IMR-90 (cell line): Measurements from ENCODE around the gene TRIM71. TPM values are rescaled to one million over a fixed set of nuclear protein-coding genes. Genes with fewer than 3 reads are reported as not detected.

ENCODE experiments used
- ATAC-seq: fragments of 200-7000 bp; cut with Tn5 transposase; 2 replicates; pipeline ENCODE4 v1.9.1; 2020; ENCODE audit warnings: low read depth, mild to moderate bottlenecking, moderate library complexity
- BruUV-seq: library from RNA; stranded (reverse); fragments of 400-500 nt; replicated peaks from 2 replicates; lab custom pipeline; 2021; lab: Mats Ljungman, UMichigan
- CTCF ChIA-PET: fragments of 300-600 bp; formaldehyde crosslinking; extraction: SDS; loops from one replicate; lab custom pipeline; 2021; ENCODE audit warnings: antibody characterized with exemption; lab: Yijun Ruan, JAX
- POLR2A ChIA-PET: fragments of 300-600 bp; sonication (Branson Sonifier 250); formaldehyde crosslinking; loops from one replicate; lab custom pipeline; 2022; ENCODE audit warnings: antibody characterized with exemption; ENCODE audit not compliant: unreplicated experiment; lab: Charles Lee
- DNase-seq: peaks from one replicate; pipeline ENCODE4 v3.0.0; 2013
- H2AFZ ChIP-seq: replicated peaks from 2 replicates; pipeline ENCODE3; 2013; ENCODE audit warnings: low read length, mild to moderate bottlenecking; ENCODE audit not compliant: poor library complexity
- H2AK5ac ChIP-seq: 2 replicates; pipeline ENCODE4 v1.6.1; 2013; ENCODE audit warnings: low read depth, low read length, inconsistent platforms
- H2AK9ac ChIP-seq: replicated peaks from 2 replicates; pipeline ENCODE3; 2013; ENCODE audit warnings: mild to moderate bottlenecking, low read depth, low read length, moderate library complexity; ENCODE audit not compliant: poor library complexity
- H2BK120ac ChIP-seq: 2 replicates; pipeline ENCODE4 v1.6.1; 2013; ENCODE audit warnings: low read depth, low read length, inconsistent platforms
- H2BK15ac ChIP-seq: 3 replicates; pipeline ENCODE4 v1.6.1; 2013; ENCODE audit warnings: low read depth, low read length, inconsistent platforms
- H2BK20ac ChIP-seq: 2 replicates; pipeline ENCODE4 v1.6.1; 2013; ENCODE audit warnings: low read depth, mild to moderate bottlenecking, inconsistent platforms, low read length, moderate library complexity
- H2BK5ac ChIP-seq: 2 replicates; pipeline ENCODE4 v1.6.1; 2013; ENCODE audit warnings: mild to moderate bottlenecking, low read depth, low read length, inconsistent platforms; ENCODE audit not compliant: poor library complexity, severe bottlenecking
- H3K14ac ChIP-seq: replicated peaks from 2 replicates; pipeline ENCODE4 v1.6.1; 2013; ENCODE audit warnings: low read depth, low read length, inconsistent platforms
- H3K18ac ChIP-seq: 2 replicates; pipeline ENCODE4 v1.6.1; 2013; ENCODE audit warnings: low read depth, low read length, control low read depth
- H3K23ac ChIP-seq: 2 replicates; pipeline ENCODE4 v1.6.1; 2013; ENCODE audit warnings: low read depth, low read length, inconsistent platforms
- H3K27ac ChIP-seq: 2 replicates; pipeline ENCODE4 v1.5.1; 2013; ENCODE audit warnings: mild to moderate bottlenecking, control low read depth, low read length; ENCODE audit not compliant: insufficient read depth
- H3K27me3 ChIP-seq: 2 replicates; pipeline ENCODE4 v1.6.1; 2013; ENCODE audit warnings: low read length; ENCODE audit not compliant: control insufficient read depth, insufficient read depth
- H3K36me3 ChIP-seq: 2 replicates; pipeline ENCODE4 v1.6.1; 2013; ENCODE audit warnings: low read length, mixed read lengths; ENCODE audit not compliant: control insufficient read depth, insufficient read depth
- H3K4ac ChIP-seq: 2 replicates; pipeline ENCODE4 v1.6.1; 2013; ENCODE audit warnings: low read depth, low read length, inconsistent platforms
- H3K4me1 ChIP-seq: 2 replicates; pipeline ENCODE4 v1.6.1; 2013; ENCODE audit warnings: low read length, mixed read lengths; ENCODE audit not compliant: control insufficient read depth, insufficient read depth
- H3K4me2 ChIP-seq: 2 replicates; pipeline ENCODE4 v1.6.1; 2013; ENCODE audit warnings: low read depth, mild to moderate bottlenecking, control low read depth, low read length, moderate library complexity
- H3K4me3 ChIP-seq: 2 replicates; pipeline ENCODE4 v1.5.1; 2013; ENCODE audit warnings: low read depth, mild to moderate bottlenecking, control low read depth, low read length, moderate library complexity; ENCODE audit not compliant: insufficient read depth
- H3K56ac ChIP-seq: 2 replicates; pipeline ENCODE4 v1.6.1; 2013; ENCODE audit warnings: low read length, inconsistent platforms; ENCODE audit not compliant: insufficient read depth; ENCODE audit errors: extremely low read depth
- H3K79me1 ChIP-seq, 2 experiments: 2 replicates each; pipeline ENCODE4 v1.6.1; 2013; ENCODE audit warnings: low read length in 2 of 2, inconsistent platforms in 1 of 2, low read depth in 1 of 2
- H3K9ac ChIP-seq: 2 replicates; pipeline ENCODE4 v1.6.1; 2013; ENCODE audit warnings: low read depth, low read length, control low read depth
- H3K9me1 ChIP-seq: 2 replicates; pipeline ENCODE4 v1.6.1; 2013; ENCODE audit warnings: low read length, inconsistent platforms; ENCODE audit not compliant: insufficient read depth
- H3K9me3 ChIP-seq: 2 replicates; pipeline ENCODE4 v1.6.1; 2013; ENCODE audit warnings: low read length; ENCODE audit not compliant: control insufficient read depth, insufficient read depth
- H4K20me1 ChIP-seq: 2 replicates; pipeline ENCODE4 v1.6.1; 2013; ENCODE audit warnings: low read length, inconsistent platforms; ENCODE audit not compliant: insufficient read depth
- H4K5ac ChIP-seq: 2 replicates; pipeline ENCODE4 v1.6.1; 2013; ENCODE audit warnings: mild to moderate bottlenecking, low read depth, low read length, control low read depth
- H4K8ac ChIP-seq, 2 experiments: 2 replicates each; pipeline ENCODE4 v1.6.1; 2013; ENCODE audit warnings: low read depth in 2 of 2, low read length in 2 of 2, control low read depth in 1 of 2, inconsistent platforms in 1 of 2
- H4K91ac ChIP-seq: 2 replicates; pipeline ENCODE4 v1.6.1; 2013; ENCODE audit warnings: low read depth, low read length, inconsistent platforms; ENCODE audit not compliant: insufficient read depth
- BHLHE40 ChIP-seq: fragments of 150-350 bp; IDR thresholded peaks from 2 replicates; pipeline ENCODE4 v1.6.1; 2016; ENCODE audit warnings: mild to moderate bottlenecking, low read depth, low read length
- NFE2L2 ChIP-seq: fragments of 150-350 bp; IDR thresholded peaks from 2 replicates; pipeline ENCODE4 v1.6.1; 2016; ENCODE audit warnings: low read depth, mild to moderate bottlenecking, low read length
- RAD21 ChIP-seq: IDR thresholded peaks from 2 replicates; pipeline ENCODE4 v1.6.1; 2012; ENCODE audit warnings: low read length, improper control_type of control experiment
- USF2 ChIP-seq: fragments of 150-350 bp; IDR thresholded peaks from 2 replicates; pipeline ENCODE4 v1.6.1; 2017; ENCODE audit warnings: mild to moderate bottlenecking, antibody characterized with exemption, low read length, low read depth
- WGBS, 2 experiments: methylation state at CpG; one replicate each; pipeline versions ENCODE4 v1.1.5 to v1.1.7; 2013; ENCODE audit warnings: missing lambda C conversion rate in 2 of 2; ENCODE audit not compliant: insufficient read length in 1 of 2; ENCODE audit errors: extremely low coverage in 2 of 2; 5-methylcytosine and 5-hydroxymethylcytosine counted together
- dilution Hi-C: fragments of 300-500 bp; cut with HindIII; formaldehyde crosslinking; loops from one replicate; pipeline ENCODE4 v1.14.3; 2018; ENCODE audit warnings: low sequenced_read_pairs; ENCODE audit not compliant: unreplicated experiment
- in situ Hi-C: fragments of 300-500 bp; cut with MboI; formaldehyde crosslinking; loops from 3 replicates; pipeline ENCODE4 v1.14.3; 2019; ENCODE audit warnings: low sequenced_read_pairs, inconsistent platforms, mixed read lengths
- intact Hi-C: fragments of 100-400 bp; cut with micrococcal nuclease; formaldehyde crosslinking; loops from 2 replicates; pipeline ENCODE4 v1.10.0; 2022
- polyA plus RNA-seq, 3 experiments: library from polyadenylated mRNA; depleted of rRNA; stranded (reverse); fragments of >200 nt; gene quantifications; 2 replicates each; pipeline ENCODE4 v1.2.3, GENCODE V29; 2012; ENCODE audit warnings: low replicate concordance in 1 of 3
- total RNA-seq: library from RNA; depleted of rRNA; stranded (reverse); fragments of >200 nt; gene quantifications from 2 replicates; pipeline ENCODE4 v1.2.3, GENCODE V29; 2012

TRIM71 gene
- total and polyA plus RNA-seq, 2 of the 4 experiments (the other 2 are of a cell fraction) = not detected

GRCh38 chr3:32820430-32820829 is 2.6 kb downstream of the TRIM71 start:
- no peak overlapping the region for H3K14ac ChIP-seq
- peaks cover 21% of the 10 kb centered on the region for H3K9me3 ChIP-seq
- H2BK20ac ChIP-seq = no peak overlapping the region
- no peak overlapping the region for H2AK5ac ChIP-seq
- no peak overlapping the region for H3K23ac ChIP-seq
- H3K79me1 ChIP-seq = no peaks in the 10 kb centered on the region
- DNase-seq = no peak
- no peaks in the 10 kb centered on the region for H3K9me1 ChIP-seq
- in situ Hi-C loops (no loop called here), dilution Hi-C loops (no loop called here), intact Hi-C loops (no loop called here)
- H3K56ac ChIP-seq = no peak overlapping the region
- no peaks in the 10 kb centered on the region for H4K20me1 ChIP-seq
- H3K18ac ChIP-seq = no peak overlapping the region
- ATAC-seq = no peak
- H3K4me2 ChIP-seq = no peak overlapping the region
- peaks cover 75% of the 10 kb centered on the region for H3K27me3 ChIP-seq
- H4K91ac ChIP-seq = no peak overlapping the region
- no peak overlapping the region for H2AFZ ChIP-seq
- ChIA-PET POLR2A (no interaction called here), CTCF (interaction anchor here (1.0 kb wide), 1 partner anchor 14 kb away, joined by 3 read pairs; no protein-coding TSS in a partner anchor)
- H4K5ac ChIP-seq = no peak overlapping the region
- no TSS peak for BruUV-seq
- no peak overlapping the region for H2AK9ac ChIP-seq
- no peak overlapping the region for H3K9ac ChIP-seq
- H2BK5ac ChIP-seq = no peak overlapping the region
- no peak overlapping the region for H3K4ac ChIP-seq
- H3K4me3 ChIP-seq = no peak overlapping the region
- TF ChIP-seq RAD21 = no peak
- no peak for TF ChIP-seq USF2
- TF ChIP-seq NFE2L2 = no peak
- TF ChIP-seq BHLHE40 = no peak
- H2BK15ac ChIP-seq = no peak overlapping the region
- no CpG with 5 or more reads among the region's 2 CpGs for WGBS, 2 experiments
- H3K36me3 ChIP-seq = no peaks in the 10 kb centered on the region
- H3K27ac ChIP-seq = no peak overlapping the region
- peaks cover 3% of the 10 kb centered on the region; the same call in 1 of the 2 replicates for H3K4me1 ChIP-seq
- no peak overlapping the region for H4K8ac ChIP-seq
- no peak overlapping the region for H2BK120ac ChIP-seq
